Measurements from ENCODE around the gene IVD.

- TF ChIP-seq CTCF (IDR thresholded peaks at IDR 0.05; ENCODE audit: low read depth, low read length, poor library complexity, severe bottlenecking), result no peak
- TF ChIP-seq EZH2phosphoT487 (IDR thresholded peaks at IDR 0.05; ENCODE audit: borderline replicate concordance, low read length), result no peak
These were observed 41.3 kb upstream of the IVD start for GRCh38 chr15:40364251-40364650.

Measured in DOHH2 (cell line).